ENCODE measurements around the gene ZSCAN5B.
A peak's percentile ranks its signal among the peaks of the same experiment; 100 is the strongest.
"Not testable (repeated sequence)": the region's sequence is repeated elsewhere in the genome, so short reads cannot be mapped to it uniquely, and the experiment has no call there.

Gene ZSCAN5B

DNA sequence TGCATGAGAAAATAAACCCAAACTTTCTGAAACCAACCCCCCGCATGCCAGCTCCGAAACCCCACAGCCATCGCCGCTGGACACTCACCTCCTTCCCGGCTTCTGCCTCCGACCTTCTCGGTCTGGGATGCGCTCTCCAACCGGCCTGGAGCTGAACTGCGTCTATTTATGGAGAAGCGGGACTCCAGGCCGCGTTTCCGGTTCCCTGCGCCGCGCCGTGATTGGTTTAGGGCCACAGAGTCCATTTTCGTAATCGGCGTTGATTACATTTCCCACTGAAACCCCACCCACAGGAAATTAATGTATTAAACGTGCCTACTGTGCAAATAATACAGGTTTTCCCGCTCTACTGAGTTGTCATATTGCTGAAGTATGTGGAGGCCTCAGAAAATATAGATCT lies at the start of gene ZSCAN5B:
Gene ZSCAN5B, minus strand, starts transcription at position 138 of the 400 bp plus-strand sequence. CDS start 4,731 bp downstream, outside the sequence.
- DNase-seq (ENCODE audit: low read depth): not testable (repeated sequence)

DNA sequence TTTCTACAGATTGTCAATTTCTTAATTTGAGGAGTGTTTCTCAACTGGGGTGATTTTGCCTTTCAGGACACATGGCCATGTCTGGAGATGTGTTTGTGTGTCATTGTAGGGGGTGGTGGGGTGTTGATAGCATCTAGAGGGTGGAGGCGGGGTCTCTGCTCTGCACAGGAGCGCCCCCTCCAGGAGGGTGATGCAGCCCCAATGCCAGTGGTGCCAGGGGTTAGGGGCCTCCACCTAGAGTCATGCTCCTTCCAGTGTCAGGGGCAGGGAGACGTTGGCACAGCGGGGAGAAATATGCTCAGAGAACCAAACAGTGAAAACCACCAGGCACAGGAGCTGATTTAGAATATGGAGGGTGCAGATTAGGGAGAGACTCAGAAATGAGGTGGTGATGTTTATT lies 48.2 kb upstream of the ZSCAN5B start:
- DNase-seq (ENCODE audit: low read depth): not testable (repeated sequence)

DNA sequence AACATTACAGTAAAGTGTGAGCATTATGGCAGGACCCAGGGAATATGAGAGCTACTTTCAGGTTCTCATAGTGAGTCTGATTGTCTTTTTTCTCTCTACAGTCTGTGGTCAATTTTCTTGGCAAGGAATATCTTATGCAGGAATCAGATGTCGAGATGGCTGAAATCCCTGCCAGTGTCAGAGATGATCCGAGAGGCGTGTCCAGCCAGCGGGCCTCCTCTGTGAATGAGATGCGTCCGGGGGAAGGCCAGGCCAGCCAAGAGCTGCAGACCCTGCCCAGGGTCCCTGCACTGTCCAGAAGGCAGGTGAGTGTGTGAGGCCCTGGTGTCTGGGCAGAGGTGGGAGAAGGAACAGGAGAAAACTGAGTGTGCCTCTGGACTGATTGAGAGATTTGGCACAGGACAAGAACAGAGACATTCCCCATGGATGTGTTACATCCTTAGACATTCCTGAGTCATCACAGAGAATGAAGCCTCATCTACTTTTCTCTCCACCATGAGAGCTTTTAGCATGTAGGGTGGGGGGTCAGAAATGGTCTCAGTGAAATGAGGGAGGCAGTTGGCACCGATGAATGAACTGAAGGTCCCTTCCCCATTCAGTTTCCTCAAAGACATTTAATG lies 47.6 kb upstream of the ZSCAN5B start:
- no peak for DNase-seq (ENCODE audit: low read depth)

DNA sequence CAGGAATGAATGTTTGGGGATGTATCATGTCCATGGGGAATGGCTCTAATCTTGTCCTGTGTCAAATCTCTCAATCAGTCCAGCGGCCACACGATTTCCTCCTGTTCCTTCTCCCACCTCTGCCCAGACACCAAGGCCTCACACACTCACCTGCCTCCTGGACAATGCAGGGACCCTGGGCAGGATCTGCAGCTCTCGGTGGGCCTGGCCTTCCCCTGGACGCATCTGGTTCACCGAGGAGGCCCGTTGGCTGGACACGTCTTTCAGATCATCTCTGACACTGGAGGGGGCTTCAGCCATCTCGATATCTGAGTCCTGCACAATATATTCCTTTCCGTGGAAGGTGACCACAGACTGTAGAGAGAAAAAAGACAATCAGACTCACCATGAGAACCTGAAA lies 25.9 kb upstream of the ZSCAN5B start:
- no peak for DNase-seq (ENCODE audit: low read depth)

GRCh38 chr19:56222901-56223300 lies 25.3 kb upstream of the ZSCAN5B start:
- no peak for DNase-seq (ENCODE audit: low read depth)

DNA sequence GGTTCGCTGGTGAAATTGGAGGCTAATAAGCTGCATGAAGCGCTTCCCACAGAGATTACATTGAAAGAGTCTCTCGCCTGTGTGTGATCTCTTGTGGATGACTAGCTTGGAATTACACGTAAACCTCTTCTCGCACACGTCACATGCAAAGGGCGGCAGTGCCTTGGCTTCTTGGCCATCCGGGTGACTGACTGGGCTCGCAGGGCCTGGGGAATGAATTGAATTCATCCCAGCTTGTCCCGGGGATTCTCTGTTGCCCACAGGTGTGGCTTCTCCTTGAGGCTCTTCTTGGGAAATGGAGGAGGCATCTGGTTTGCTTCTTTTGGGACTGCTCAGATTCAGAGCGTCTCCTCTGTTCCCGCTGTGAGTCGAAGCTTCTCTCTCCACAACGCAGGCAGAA lies 24.3 kb upstream of the ZSCAN5B start:
- no peak for DNase-seq (ENCODE audit: low read depth)

- peak; percentile 6 for DNase-seq (ENCODE audit: low read depth)
Observed at GRCh38 chr19:56221442-56221841, 23.9 kb upstream of the ZSCAN5B start.

GRCh38 chr19:56218961-56219360 lies 21.4 kb upstream of the ZSCAN5B start:
- no peak for DNase-seq (ENCODE audit: low read depth)

DNA sequence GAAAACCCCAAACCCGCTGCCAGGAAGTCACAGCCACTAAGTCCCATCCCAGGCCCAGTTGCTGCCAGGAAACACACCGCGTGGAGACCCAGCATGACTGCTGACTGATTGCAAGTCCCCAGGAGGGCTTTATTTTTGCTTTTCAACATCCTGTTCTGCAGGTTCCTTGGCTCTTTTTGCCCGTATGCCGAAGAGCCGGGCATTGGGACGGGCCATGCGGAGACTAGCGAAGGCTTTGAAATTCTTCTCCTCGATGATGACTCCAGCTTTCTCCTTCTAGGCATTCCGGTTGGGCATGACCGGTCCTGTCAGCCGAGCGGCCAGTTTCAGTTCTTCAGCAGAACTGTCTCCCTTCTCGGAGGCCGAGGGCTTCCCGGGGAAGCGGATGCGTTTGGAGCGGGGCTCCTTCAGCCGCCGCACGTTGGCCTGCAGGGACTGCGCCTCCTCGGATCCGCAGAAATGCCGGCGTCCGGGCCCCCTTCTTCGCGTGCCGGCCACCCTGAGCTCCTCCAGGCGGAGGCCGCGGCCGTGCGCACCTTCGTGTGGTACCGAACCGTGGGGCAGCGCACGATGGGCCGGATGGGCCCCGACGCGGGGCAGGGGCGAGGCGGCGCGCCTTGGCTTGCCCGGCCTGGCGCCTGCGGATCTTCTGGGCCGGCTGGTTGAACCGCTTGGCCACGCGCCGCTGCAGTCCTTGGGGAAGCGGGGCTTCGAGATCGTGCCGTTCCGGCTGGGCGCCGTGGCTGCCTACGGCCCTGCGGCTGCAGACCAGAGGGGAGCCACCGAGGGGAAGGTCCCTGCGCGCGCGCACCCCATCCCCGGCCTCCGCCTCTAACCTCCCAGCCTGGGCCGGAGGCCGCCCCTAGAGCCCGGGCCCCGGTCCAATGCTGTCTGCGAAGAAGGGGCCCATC lies 19.7 kb upstream of the ZSCAN5B start:
- peak; percentile 4 for DNase-seq (ENCODE audit: low read depth)

DNA sequence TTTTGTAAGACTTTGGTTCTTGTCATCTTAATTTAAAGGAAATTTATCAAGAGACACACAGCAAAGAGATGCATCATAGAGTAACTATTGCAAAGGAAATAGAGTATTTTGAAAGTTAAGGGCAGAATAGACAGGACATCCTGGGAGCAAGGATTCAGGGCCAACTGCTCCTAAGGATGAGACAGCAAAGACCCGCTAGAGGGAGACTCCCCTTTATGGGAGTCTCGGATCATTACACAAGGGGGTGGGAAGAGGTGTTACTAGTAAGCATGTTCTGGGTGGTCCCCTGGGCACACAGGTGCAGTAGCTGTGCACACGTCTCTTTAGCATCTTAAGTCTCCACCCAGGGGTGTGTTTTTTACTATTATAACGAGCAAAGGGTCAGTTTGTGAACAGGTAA lies 14.1 kb upstream of the ZSCAN5B start:
- no peak for DNase-seq (ENCODE audit: low read depth)

DNA sequence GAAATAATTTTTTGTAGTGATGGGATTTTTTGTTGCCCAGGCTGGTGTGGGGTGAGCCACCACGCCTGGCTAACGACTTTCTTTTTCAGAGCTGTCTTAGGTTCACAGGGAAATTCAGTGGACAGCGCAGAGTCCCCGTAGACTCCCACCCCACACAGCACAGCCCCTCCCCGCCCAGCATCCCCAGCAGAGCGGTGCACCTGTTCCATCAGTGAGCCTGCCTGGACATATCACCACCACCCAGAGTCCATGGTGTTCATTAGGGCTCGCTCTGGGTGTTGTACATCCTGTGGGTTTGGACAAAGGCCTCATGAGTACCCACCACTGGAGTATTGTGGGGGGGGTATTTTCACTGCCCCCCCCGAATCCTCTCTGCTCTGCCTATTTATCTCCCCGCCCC lies 12.5 kb upstream of the ZSCAN5B start:
- not testable (repeated sequence) for DNase-seq (ENCODE audit: low read depth)

DNA sequence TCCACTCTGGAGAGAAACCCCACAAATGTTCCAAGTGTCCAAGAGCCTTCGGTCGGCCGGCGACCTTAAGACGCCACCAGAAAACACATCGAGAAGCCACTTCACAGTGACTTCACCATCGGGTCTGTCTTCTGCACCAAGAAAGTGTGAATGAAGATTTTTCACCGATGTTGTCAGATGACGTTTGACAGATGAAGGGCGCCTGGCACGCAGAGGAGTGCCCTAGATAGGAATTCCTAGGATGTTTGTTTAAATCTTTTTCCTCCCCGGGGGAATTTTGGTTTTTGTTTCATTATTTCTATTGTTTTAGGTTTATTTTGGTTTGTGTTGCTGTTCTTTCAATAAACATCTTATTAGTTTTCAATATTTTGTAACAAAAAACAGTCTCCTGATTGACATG lies 11.5 kb upstream of the ZSCAN5B start:
- DNase-seq (ENCODE audit: low read depth): no peak

DNA sequence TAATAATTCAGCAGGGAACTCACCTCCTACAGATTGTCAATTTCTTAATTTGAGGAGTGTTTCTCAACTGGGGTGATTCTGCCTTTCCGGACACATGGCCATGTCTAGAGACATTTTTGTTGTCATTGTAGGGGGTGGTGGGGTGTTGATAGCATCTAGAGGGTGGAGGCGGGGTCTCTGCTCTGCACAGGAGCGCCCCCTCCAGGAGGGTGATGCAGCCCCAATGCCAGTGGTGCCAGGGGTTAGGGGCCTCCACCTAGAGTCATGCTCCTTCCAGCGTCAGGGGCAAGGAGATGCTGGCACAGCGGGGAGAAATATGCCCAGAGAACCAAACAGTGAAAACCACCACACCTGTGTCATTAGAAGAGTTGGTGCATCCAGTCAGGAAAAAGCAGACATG lies 10.0 kb upstream of the ZSCAN5B start:
- not testable (repeated sequence) for DNase-seq (ENCODE audit: low read depth)

- no peak for DNase-seq (ENCODE audit: low read depth)
Observed at GRCh38 chr19:56201973-56202372, 4.4 kb upstream of the ZSCAN5B start, which contains the start of gene ZSCAN5C. Gene ZSCAN5C (plus strand): TSS chr19:56202273. CDS start chr19:56205914, 3,641 bp downstream.

DNA sequence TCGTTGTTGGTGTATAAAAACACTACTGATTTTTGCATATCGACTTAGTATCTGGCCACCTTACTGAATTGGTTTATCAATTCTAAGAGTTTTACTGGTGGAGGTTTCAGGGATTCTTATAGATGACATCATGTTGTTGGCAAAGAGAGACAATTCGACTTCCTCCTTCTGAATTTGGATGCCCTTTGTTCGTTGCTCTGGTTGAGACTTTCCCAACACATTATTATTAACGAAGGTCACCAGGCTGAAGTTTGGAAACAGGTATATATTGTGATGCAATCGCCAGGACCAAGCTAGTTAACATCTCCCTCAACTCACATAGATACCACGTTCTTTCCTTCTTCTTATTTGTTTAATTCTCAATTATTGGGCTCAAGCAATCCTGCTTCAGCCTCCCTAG lies 2.1 kb upstream of the ZSCAN5B start:
- no peak for DNase-seq (ENCODE audit: low read depth)

GRCh38 chr19:56193981-56194640 lies 3.5 kb downstream of the ZSCAN5B start:
- DNase-seq (ENCODE audit: low read depth): no peak

GRCh38 chr19:56191711-56192110 lies 5.9 kb downstream of the ZSCAN5B start:
- DNase-seq (ENCODE audit: low read depth): no peak

DNA sequence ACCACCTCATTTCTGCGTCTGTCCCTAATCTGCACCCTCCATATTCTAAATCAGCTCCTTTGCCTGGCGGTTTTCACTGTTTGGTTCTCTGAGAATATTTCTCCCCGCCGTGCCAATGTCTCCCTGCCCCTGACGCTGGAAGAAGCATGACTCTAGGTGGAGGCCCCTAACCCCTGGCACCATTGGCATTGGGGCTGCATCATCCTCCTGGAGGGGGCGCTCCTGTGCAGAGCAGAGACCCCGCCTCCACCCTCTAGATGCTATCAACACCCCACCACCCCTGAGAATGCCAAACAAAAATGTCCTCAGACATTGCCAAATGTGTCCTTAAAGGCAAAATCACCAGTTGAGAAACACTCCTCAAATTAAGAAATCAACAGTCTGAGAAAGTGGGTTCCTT lies 6.5 kb downstream of the ZSCAN5B start:
- no peak for DNase-seq (ENCODE audit: low read depth)

- DNase-seq (ENCODE audit: low read depth): no peak
Observed at GRCh38 chr19:56189785-56190184, 7.8 kb downstream of the ZSCAN5B start.

DNA sequence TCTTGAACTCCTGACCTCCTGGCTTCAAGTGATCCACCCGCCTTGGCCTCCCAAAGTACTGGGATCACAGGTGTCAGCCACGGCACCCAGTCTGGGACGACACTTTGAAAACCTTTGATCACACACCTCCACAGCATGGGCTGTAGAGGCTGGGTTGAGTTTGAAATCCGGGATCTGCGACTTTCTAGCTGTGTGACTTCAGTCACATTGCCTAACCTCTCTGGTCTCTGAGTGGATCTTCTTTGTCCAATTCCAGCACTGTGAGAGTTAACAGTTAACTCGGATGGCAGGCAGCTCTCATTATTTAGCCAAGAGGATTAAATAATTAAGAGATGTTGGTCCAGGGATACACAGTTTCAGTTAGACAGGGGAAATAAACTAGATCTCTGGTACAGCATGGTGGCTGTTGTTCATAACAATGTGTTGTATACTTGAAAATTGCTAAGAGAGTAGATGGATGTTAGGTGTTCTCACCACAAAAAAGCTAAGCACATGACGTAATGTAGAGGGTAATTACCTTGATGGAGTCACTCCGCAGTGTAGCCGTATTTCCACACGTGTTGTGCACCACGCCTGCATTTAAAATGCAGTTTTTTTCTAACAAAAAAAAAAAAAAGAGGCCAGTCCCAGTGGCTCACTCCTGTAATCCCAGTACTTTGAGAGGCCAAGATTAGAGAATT lies 19.9 kb downstream of the ZSCAN5B start:
- no peak for DNase-seq (ENCODE audit: low read depth)

DNA sequence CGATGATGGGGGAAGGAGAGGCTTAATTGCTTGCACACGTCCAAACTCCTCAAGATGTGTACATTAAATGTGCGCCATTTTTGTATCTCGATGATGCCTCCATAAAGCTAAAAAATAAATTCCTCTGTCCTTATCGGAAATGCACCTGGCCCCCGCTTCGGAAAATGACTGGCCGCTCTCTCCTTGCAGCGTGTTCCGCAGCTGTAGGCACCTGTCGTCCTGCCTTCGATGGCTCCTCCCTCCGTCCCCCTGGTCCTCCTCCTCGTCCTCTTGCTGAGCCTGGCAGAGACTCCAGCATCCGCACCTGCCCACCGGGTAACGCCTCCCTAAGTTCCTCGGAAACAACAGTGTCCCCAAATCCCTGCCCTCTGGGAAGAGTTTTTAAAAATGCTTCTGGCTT lies 20.7 kb downstream of the ZSCAN5B start:
- DNase-seq (ENCODE audit: low read depth): no peak

GRCh38 chr19:56176310-56176709 lies 21.3 kb downstream of the ZSCAN5B start:
- DNase-seq (ENCODE audit: low read depth): not testable (repeated sequence)

All from amniotic epithelial cell (primary cell).